ENCODE data around the gene TMPRSS5.

The TMPRSS5 gene

DNA sequence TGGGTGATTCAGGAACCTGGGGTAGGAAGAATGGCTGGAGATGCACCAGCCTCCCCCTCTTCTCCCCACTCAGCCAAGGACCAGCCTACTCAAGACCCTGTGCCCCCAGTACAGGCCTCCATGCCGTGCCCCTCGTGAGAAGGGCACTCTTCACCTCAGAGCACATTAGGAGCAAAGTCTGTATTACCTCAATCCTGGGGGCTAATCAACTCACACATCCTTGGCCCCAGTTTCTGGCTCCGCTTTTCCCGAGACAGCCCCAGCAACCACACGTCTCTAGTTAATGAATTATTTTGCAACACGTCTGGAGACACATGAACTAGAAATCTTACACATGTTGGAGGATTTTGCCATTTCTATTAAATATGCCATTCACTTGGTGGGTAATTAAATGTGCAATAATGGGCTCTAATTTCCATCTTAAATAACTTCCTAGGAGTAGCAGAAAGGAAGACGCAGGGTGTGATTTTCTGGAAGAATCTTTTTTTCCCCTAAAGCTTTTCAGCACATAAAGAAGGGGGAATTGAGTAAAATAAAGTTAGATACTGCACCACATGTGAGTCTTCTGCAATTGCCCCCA lies 63.0 kb downstream of the TMPRSS5 start:
- DNase-seq (ENCODE audit: extremely low spot score) = no peak
- ChIA-PET POLR2A (no interaction called here), CTCF (no interaction called here)

DNA sequence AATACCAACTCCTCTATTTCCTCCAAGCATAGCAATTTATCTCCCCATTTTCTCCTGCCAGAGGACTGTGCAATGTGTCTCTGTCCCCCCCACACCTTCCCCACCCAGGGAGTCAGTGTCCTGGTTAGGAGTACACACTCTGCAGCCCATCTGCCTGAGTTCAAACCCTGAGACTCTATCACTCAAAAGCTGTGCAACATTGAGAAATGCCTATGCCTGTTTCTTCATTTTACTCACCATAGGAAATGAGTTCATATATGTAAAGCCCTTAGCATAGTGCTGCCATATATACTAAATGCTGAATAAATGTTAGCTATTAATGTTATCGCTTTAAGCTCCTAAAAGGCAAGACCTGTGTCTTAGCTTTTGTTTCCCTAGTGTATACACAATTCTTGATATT lies 64.0 kb downstream of the TMPRSS5 start:
- ChIA-PET CTCF (interaction anchor here (1.2 kb wide), 1 partner anchor 12 kb away, joined by 3 read pairs; no protein-coding TSS in a partner anchor), POLR2A (no interaction called here)
- TF ChIP-seq, protein P1, sequence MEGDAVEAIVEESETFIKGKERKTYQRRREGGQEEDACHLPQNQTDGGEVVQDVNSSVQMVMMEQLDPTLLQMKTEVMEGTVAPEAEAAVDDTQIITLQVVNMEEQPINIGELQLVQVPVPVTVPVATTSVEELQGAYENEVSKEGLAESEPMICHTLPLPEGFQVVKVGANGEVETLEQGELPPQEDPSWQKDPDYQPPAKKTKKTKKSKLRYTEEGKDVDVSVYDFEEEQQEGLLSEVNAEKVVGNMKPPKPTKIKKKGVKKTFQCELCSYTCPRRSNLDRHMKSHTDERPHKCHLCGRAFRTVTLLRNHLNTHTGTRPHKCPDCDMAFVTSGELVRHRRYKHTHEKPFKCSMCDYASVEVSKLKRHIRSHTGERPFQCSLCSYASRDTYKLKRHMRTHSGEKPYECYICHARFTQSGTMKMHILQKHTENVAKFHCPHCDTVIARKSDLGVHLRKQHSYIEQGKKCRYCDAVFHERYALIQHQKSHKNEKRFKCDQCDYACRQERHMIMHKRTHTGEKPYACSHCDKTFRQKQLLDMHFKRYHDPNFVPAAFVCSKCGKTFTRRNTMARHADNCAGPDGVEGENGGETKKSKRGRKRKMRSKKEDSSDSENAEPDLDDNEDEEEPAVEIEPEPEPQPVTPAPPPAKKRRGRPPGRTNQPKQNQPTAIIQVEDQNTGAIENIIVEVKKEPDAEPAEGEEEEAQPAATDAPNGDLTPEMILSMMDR (IDR thresholded peaks at IDR 0.05; ENCODE audit: control extremely low read depth, extremely low read depth, low read depth, missing control alignments) = no peak
- no peak for DNase-seq (ENCODE audit: extremely low spot score)

More for the DNA sequence above, 63.0 kb downstream of the TMPRSS5 start:
- TF ChIP-seq, protein P1 (IDR thresholded peaks at IDR 0.05; ENCODE audit: control extremely low read depth, extremely low read depth, low read depth, missing control alignments) = no peak

DNA sequence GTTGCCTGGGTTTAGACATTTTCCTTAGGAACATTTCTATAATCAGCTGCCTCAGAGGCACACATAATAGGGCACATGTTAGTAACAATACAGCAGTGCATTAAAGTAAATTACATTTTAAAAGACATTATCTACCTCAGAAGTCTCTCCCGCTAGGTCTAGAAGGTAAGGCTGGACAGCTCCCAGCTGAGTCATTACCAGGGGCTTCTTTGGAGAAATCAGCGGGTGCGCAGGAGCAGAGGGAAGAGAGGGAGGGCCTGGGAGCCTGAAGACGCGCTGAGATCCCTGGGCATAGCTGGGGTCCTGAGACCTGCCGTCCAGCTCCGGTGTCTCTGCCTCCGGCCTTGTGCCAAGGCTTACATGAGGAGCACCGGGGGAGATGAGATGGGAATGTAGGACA lies 67.7 kb downstream of the TMPRSS5 start:
- DNase-seq (ENCODE audit: extremely low spot score) = no peak
- POLR2A ChIA-PET = no interaction called here
- CTCF ChIA-PET = interaction anchor here (1.0 kb wide), 1 partner anchor 42 kb away, joined by 3 read pairs; no protein-coding TSS in a partner anchor
- TF ChIP-seq, protein P1 (IDR thresholded peaks at IDR 0.05; ENCODE audit: control extremely low read depth, extremely low read depth, low read depth, missing control alignments) = no peak

DNA sequence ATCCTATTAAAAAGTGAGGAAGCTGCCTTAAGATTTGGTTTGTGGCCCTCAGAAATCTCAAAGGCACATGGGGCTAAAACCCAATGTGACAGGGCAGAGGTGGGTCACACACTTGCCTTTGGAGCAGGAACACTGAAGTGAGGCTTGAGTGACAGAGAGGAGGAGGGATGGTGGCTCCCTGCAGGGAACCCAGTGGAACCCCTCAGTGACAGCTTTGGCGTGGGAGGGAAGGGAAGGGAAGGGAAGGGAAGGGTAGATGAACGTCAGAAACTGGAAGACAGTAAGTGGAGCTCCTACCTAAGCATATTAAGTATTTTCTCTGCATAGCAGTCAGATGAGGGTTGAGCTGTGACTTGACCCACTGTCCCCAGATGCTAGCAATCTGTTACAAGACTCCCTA lies 68.5 kb downstream of the TMPRSS5 start:
- CTCF ChIA-PET = interaction anchor here (1.0 kb wide), 1 partner anchor 41 kb away, joined by 3 read pairs; no protein-coding TSS in a partner anchor

More for the DNA sequence above, 68.5 kb downstream of the TMPRSS5 start:
- DNase-seq (ENCODE audit: extremely low spot score) = no peak
- TF ChIP-seq, protein P1 (IDR thresholded peaks at IDR 0.05; ENCODE audit: control extremely low read depth, extremely low read depth, low read depth, missing control alignments) = no peak
- POLR2A ChIA-PET = no interaction called here

Measured in GM10248 (cell line).